Suprapubic skin (tissue), 4 donors: ENCODE measurements around the gene SCG2.

Source experiments
- CTCF ChIP-seq, 2 donors: fragments of 200-600 bp in 1 of 2; fragments of 450-650 bp in 1 of 2; sonication (generic) in 1 of 2; IDR thresholded peaks; one replicate each; pipeline ENCODE4 v1.5.1; 2016 to 2019; ENCODE audit warnings: antibody characterized with exemption in 2 of 2, mild to moderate bottlenecking in 1 of 2, moderate library complexity in 1 of 2
- EP300 ChIP-seq: sonication (generic); formaldehyde crosslinking; IDR thresholded peaks from one replicate; pipeline ENCODE4 v1.6.1; 2017; ENCODE audit warnings: antibody characterized with exemption
- POLR2A ChIP-seq, 2 donors: fragments of 450-650 bp; IDR thresholded peaks; one replicate each; pipeline ENCODE4 v1.6.1; 2017; ENCODE audit warnings: antibody characterized with exemption in 2 of 2, mild to moderate bottlenecking in 2 of 2, moderate library complexity in 2 of 2
- POLR2AphosphoS5 ChIP-seq, 3 donors: sonication (generic); formaldehyde crosslinking; IDR thresholded peaks; one replicate each; pipeline ENCODE4 v1.6.1; 2017; ENCODE audit warnings: antibody characterized with exemption in 3 of 3

GRCh38 chr2:223632826-223633225 is 30.7 kb upstream of the SCG2 start:
- TF ChIP-seq CTCF (IDR thresholded peaks at IDR 0.05) (no peak), POLR2A (IDR thresholded peaks at IDR 0.05) (no peak), EP300 (no peak), POLR2AphosphoS5 (IDR thresholded peaks at IDR 0.05) (no peak)
